ENCODE measurements around the gene KRT39.

KRT39 gene

DNA sequence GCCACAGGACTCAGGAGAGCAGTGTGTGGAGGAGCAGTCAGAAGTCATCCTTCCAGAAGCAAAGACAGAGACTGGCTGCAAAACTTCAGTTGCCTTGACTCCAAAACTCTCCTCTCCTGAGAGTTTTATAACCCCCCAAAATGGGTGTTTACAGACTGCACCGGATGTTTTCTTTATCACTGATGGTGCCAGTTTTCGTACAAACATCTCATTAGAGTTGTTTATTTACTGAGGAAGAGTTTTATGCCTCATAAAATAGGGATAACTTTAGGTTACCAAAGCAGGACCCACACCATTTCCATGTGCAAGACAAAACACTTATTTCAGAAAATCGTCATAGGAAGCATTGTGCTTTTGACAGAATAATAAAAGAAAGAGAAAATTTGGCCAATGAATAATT lies 17.5 kb upstream of the KRT39 start, which contains the start of gene KRT40:
Gene KRT40 (minus strand): TSS at position 101 of the 400 bp plus-strand sequence. CDS start 53 bp downstream, at position 48.
- TF ChIP-seq, protein P1, sequence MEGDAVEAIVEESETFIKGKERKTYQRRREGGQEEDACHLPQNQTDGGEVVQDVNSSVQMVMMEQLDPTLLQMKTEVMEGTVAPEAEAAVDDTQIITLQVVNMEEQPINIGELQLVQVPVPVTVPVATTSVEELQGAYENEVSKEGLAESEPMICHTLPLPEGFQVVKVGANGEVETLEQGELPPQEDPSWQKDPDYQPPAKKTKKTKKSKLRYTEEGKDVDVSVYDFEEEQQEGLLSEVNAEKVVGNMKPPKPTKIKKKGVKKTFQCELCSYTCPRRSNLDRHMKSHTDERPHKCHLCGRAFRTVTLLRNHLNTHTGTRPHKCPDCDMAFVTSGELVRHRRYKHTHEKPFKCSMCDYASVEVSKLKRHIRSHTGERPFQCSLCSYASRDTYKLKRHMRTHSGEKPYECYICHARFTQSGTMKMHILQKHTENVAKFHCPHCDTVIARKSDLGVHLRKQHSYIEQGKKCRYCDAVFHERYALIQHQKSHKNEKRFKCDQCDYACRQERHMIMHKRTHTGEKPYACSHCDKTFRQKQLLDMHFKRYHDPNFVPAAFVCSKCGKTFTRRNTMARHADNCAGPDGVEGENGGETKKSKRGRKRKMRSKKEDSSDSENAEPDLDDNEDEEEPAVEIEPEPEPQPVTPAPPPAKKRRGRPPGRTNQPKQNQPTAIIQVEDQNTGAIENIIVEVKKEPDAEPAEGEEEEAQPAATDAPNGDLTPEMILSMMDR (IDR thresholded peaks at IDR 0.05; ENCODE audit: insufficient read depth, low read depth, low read length, missing control alignments) = no peak
- H3K4me3 ChIP-seq (ENCODE audit: low read length) = no peak within 1 kb of the TSS
- DNase-seq (ENCODE audit: low read depth) = no peak

DNA sequence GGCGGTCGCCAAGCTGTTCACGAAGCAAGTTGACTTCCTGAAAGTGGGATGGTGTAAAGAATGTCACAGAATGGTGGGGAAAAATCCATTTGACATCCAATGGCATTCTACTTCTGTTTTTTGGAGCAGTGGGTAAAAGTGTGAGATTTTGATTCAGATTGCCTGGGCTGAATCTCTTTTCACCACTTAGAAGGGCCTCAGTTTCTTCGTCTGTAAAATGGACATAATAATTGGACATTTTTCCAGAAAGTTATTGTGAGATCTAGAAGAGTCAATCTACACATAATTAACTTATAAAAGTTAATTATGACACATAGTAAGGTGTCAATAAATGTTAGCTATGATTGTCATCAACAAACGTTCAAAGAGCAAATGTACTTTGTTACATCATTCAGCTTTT lies 14.4 kb upstream of the KRT39 start:
- TF ChIP-seq, protein P1 (IDR thresholded peaks at IDR 0.05; ENCODE audit: insufficient read depth, low read depth, low read length, missing control alignments) = no peak
- no peak for DNase-seq (ENCODE audit: low read depth)
- H3K4me3 ChIP-seq (ENCODE audit: low read length) = no peak overlapping the region

DNA sequence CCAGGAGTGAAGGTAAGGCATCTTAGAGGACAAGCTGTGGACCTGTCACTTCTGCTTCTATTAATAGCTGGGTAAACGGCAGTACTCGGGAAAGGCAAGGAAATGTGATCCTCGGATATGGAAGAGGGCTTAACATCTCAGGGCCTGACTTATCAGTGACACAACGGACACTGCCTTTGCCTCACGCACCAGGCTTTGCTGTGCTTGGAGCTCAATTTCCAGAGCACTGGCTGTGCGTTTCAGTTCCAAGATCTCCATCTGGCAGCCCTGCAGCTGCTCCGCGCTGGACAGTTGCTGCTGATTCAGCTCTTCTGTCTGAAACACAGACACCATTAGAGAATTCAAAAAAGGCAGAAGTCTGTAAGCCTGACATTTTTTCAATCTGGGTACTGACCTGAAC lies 13.8 kb upstream of the KRT39 start:
- no peak overlapping the region for H3K4me3 ChIP-seq (ENCODE audit: low read length)
- TF ChIP-seq, protein P1 (IDR thresholded peaks at IDR 0.05; ENCODE audit: insufficient read depth, low read depth, low read length, missing control alignments) = no peak
- DNase-seq (ENCODE audit: low read depth) = no peak

DNA sequence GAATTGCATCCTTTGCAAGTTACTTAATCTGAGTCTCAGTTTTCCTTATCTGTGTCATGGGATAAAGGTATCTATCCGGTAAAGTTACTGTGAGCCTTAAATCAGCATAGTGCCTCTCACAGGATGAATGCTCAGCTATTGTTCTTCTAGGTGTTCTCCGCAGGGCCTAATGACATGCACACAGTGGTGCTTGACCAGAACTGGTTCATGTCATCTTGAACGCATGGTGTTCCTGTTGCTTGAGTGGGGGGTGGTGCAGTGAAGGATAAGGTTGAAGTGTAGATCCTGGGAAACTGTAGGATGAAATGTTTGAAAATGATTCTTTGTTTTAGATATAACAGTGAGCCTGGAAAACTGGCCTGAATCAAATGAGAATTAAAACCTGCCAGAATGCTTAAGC lies 13.4 kb upstream of the KRT39 start:
- no peak for DNase-seq (ENCODE audit: low read depth)
- TF ChIP-seq, protein P1 (IDR thresholded peaks at IDR 0.05; ENCODE audit: insufficient read depth, low read depth, low read length, missing control alignments) = no peak
- H3K4me3 ChIP-seq (ENCODE audit: low read length) = no peak overlapping the region

DNA sequence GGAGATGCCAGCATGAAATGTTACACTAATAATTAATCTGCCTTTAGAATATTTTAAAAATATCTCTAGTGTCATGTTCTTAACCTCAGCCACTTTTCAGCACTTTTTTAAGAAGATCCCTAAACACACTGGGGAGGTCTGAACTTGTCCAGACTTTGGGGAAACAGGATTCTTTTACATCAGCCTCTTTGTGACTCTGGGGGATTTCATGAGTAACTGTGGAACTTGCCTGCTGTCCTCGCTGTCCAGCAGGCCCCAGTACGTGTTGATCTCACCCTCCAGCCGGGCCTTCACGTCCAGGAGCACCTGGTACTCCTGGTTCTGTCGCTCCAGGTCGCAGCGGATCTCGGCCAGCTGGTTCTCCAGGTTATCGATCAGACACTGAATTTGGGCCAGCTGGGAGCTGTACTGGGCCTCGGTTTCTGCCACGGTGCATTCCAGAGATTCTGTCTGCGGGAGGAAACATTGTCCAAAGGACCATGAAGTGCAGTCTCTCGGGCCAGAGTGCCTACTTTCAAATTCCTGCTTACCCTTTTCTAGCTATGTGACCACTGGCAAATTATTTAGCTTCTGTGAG lies 11.9 kb upstream of the KRT39 start:
- TF ChIP-seq, protein P1 (IDR thresholded peaks at IDR 0.05; ENCODE audit: insufficient read depth, low read depth, low read length, missing control alignments) = no peak
- no peak overlapping the region for H3K4me3 ChIP-seq (ENCODE audit: low read length)
- peak; percentile 38 for DNase-seq (ENCODE audit: low read depth)

DNA sequence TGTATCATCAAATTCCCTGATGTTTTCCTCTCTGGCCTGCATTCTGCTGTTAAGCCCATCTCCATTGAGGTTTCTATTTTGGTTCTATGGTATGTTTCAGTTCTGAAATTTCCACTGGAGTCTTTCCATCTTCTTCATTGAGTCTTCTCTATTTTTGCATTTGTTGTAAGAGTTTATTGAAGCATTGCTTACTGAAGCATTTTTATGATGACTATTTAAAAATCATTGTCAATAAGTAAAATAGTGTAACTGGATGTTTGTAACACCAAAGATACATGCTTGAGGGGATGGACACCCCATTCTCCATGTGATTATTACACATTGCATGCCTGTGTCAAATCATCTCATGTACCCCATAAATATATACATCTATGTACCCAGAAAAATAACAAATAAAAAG lies 8.8 kb upstream of the KRT39 start:
- DNase-seq (ENCODE audit: low read depth) = no peak
- TF ChIP-seq, protein P1 (IDR thresholded peaks at IDR 0.05; ENCODE audit: insufficient read depth, low read depth, low read length, missing control alignments) = no peak
- no peak overlapping the region for H3K4me3 ChIP-seq (ENCODE audit: low read length)

DNA sequence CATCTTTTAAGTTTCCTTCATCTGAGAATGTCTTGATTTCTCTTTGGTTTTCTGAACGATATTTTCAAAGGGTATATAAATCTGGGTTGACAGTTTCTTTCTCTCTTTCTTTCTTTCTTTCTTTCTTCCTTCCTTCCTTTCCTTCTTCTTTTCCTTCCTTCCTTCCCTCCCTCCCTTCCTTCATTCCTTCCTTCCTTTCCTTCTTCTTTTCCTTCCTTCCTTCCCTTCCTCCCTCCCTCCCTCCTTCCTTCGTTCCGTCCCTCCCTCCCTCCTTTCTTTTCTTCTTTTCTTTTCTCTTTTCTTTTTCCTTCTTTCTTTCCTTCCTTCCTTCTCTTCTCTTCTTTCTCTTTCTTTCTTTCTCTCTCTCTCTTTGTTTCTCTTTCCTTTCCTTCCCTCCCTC lies 7.6 kb upstream of the KRT39 start:
- TF ChIP-seq, protein P1 (IDR thresholded peaks at IDR 0.05; ENCODE audit: insufficient read depth, low read depth, low read length, missing control alignments) = no peak
- no peak overlapping the region for H3K4me3 ChIP-seq (ENCODE audit: low read length)
- no peak for DNase-seq (ENCODE audit: low read depth)

Data from epithelial cell of esophagus (primary cell).